Panc1 (cell line): ENCODE measurements around the gene CLEC2D.
"Not testable (repeated sequence)": the region's sequence is repeated elsewhere in the genome, so short reads cannot be mapped to it uniquely, and the experiment has no call there.

Experiments used
- CTCF ChIP-seq: fragments of 450-650 bp; IDR thresholded peaks from 2 replicates; pipeline ENCODE4 v1.5.1; 2017; ENCODE audit warnings: mild to moderate bottlenecking
- TCF7L2 ChIP-seq: IDR thresholded peaks from 2 replicates; pipeline ENCODE4 v1.6.1; 2011; ENCODE audit warnings: mild to moderate bottlenecking, low read depth, low read length, inconsistent platforms

- TF ChIP-seq TCF7L2, CTCF: not testable (repeated sequence)
Measured at GRCh38 chr12:9672340-9672739, 2.8 kb downstream of the CLEC2D start.
